ENCODE results near the gene DPM1. TPM values are rescaled to one million over a fixed set of nuclear protein-coding genes. Genes with fewer than 3 reads are reported as not detected.

The DPM1 gene
- total RNA-seq, 1 experiment from 2014 or later = 66.8 TPM

DNA sequence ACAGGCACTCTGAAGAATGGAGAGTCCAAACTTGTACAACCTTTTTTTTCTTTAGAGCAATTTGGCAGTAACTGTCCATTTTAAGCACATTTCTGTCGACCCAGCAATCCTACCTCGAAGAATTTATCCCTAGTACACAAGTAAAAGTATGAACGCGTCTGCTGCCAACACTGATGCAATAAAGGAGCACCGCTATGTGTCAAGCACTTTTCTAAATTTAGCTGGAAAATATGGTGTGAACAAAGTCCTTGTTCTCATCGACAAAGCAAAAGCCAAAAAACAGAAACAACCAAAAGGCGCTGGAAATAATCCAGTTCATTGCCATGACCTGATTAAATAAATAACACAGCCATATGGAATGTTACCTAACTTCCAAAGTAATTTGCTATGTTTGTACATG is 1.1 kb downstream of the DPM1 start:
- Mint-ChIP-seq H3K27me3 (ENCODE audit: insufficient read depth, unreplicated experiment) (no peaks in the 10 kb centered on the region), H3K4me1 (ENCODE audit: insufficient read depth, unreplicated experiment) (peaks cover 15% of the 10 kb centered on the region), H3K4me3 (ENCODE audit: unreplicated experiment) (peak overlapping the region; percentile 91), H3K27ac (ENCODE audit: low read depth, unreplicated experiment) (peak overlapping the region; percentile 100), H3K36me3 (ENCODE audit: insufficient read depth, unreplicated experiment) (peaks cover 68% of the 10 kb centered on the region), H3K9me3 (ENCODE audit: unreplicated experiment) (no peaks in the 10 kb centered on the region)
- BruUV-seq (replicated peaks) = no TSS peak
- CTCF ChIA-PET = interaction anchor here (0.6 to 2.9 kb wide), 12 partner anchors 15 to 1029 kb away, joined by 3 to 17 read pairs (median 4); partner anchors contain the start of gene BCAS4
- intact Hi-C loops (cut with micrococcal nuclease) = loop anchor here (1.0 kb wide), 1 partner anchor 139 kb away; no protein-coding TSS in a partner anchor
- POLR2A ChIA-PET = interaction anchor here (0.6 to 4.4 kb wide), 27 partner anchors 9 to 618 kb away, joined by 3 to 136 read pairs (median 15); partner anchors contain the start of genes ADNP, BCAS4 and PTPN1
- DNase-seq (ENCODE audit: unreplicated experiment) = peak; percentile 31
- no peak for TF ChIP-seq CTCF (IDR thresholded peaks at IDR 0.05; ENCODE audit: unreplicated experiment)

DNA sequence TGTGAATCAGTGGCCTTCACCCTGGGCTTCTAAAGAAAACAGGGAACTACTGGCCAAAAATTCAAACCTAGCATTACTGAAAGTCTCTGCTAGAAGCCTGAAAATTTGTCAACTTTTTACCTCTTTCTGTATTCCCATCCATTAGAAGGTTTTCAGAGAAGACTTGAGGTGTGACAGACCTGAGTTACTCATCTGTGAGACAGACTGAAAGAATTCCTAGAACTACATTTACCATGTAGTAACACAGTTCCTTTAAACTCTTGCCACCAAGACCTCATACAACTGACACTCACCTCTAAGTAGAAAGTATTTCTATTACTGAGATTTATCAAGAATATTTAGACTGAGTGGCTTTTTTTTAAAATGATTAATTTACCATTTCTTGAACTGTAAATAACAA is 4.5 kb downstream of the DPM1 start:
- Mint-ChIP-seq H3K4me3 (ENCODE audit: unreplicated experiment) (no peak overlapping the region), H3K4me1 (ENCODE audit: insufficient read depth, unreplicated experiment) (peaks cover 15% of the 10 kb centered on the region), H3K36me3 (ENCODE audit: insufficient read depth, unreplicated experiment) (peaks cover 86% of the 10 kb centered on the region), H3K27ac (ENCODE audit: low read depth, unreplicated experiment) (no peak overlapping the region), H3K27me3 (ENCODE audit: insufficient read depth, unreplicated experiment) (no peaks in the 10 kb centered on the region), H3K9me3 (ENCODE audit: unreplicated experiment) (no peaks in the 10 kb centered on the region)
- intact Hi-C loops (cut with micrococcal nuclease) = no loop called here
- ChIA-PET CTCF (no interaction called here), POLR2A (no interaction called here)
- BruUV-seq (replicated peaks) = no TSS peak
- no peak for TF ChIP-seq CTCF (IDR thresholded peaks at IDR 0.05; ENCODE audit: unreplicated experiment)
- no peak for DNase-seq (ENCODE audit: unreplicated experiment)

- intact Hi-C loops (cut with micrococcal nuclease) = no loop called here
- no TSS peak for BruUV-seq (replicated peaks)
- H3K4me1 Mint-ChIP-seq (ENCODE audit: insufficient read depth, unreplicated experiment) = peaks cover 15% of the 10 kb centered on the region
- no peak overlapping the region for H3K27ac Mint-ChIP-seq (ENCODE audit: low read depth, unreplicated experiment)
- TF ChIP-seq CTCF (IDR thresholded peaks at IDR 0.05; ENCODE audit: unreplicated experiment) = no peak
- H3K27me3 Mint-ChIP-seq (ENCODE audit: insufficient read depth, unreplicated experiment) = no peaks in the 10 kb centered on the region
- ChIA-PET POLR2A (interaction anchor here (0.6 kb wide), 1 partner anchor 311 kb away, joined by 3 read pairs; no protein-coding TSS in a partner anchor), CTCF (no interaction called here)
- H3K36me3 Mint-ChIP-seq (ENCODE audit: insufficient read depth, unreplicated experiment) = peaks cover 92% of the 10 kb centered on the region
- H3K4me3 Mint-ChIP-seq (ENCODE audit: unreplicated experiment) = no peak overlapping the region
- DNase-seq (ENCODE audit: unreplicated experiment) = no peak
- H3K9me3 Mint-ChIP-seq (ENCODE audit: unreplicated experiment) = no peaks in the 10 kb centered on the region
Measured at GRCh38 chr20:50953196-50953595, 5.1 kb downstream of the DPM1 start.

GRCh38 chr20:50948132-50948785 is 10.1 kb downstream of the DPM1 start:
- Mint-ChIP-seq H3K27ac (ENCODE audit: low read depth, unreplicated experiment) (no peak overlapping the region), H3K27me3 (ENCODE audit: insufficient read depth, unreplicated experiment) (no peaks in the 10 kb centered on the region), H3K9me3 (ENCODE audit: unreplicated experiment) (no peaks in the 10 kb centered on the region), H3K4me3 (ENCODE audit: unreplicated experiment) (no peak overlapping the region), H3K36me3 (ENCODE audit: insufficient read depth, unreplicated experiment) (peaks cover 96% of the 10 kb centered on the region), H3K4me1 (ENCODE audit: insufficient read depth, unreplicated experiment) (no peaks in the 10 kb centered on the region)
- ChIA-PET POLR2A (interaction anchor here (0.7 to 2.2 kb wide), 2 partner anchors 9 to 16 kb away, joined by 3 to 10 read pairs; partner anchors contain the start of gene ADNP), CTCF (interaction anchor here (0.6 to 1.4 kb wide), 4 partner anchors 9 to 33 kb away, joined by 3 to 5 read pairs (median 4); partner anchors contain the start of gene ADNP)
- TF ChIP-seq CTCF (IDR thresholded peaks at IDR 0.05; ENCODE audit: unreplicated experiment) = no peak
- BruUV-seq (replicated peaks) = no TSS peak
- DNase-seq (ENCODE audit: unreplicated experiment) = no peak
- intact Hi-C loops (cut with micrococcal nuclease) = no loop called here

All from MCF 10A (cell line).